Psoas muscle (tissue), 8 donors: ENCODE results near the gene TRUB1. TPM values are rescaled to one million over a fixed set of nuclear protein-coding genes. Genes with fewer than 3 reads are reported as not detected.

ENCODE experiments used
- ATAC-seq, 4 donors: fragments of 200-7000 bp; cut with Tn5 transposase; one replicate each; pipeline ENCODE4 v1.9.1; 2020; ENCODE audit warnings: moderate library complexity in 3 of 4, mild to moderate bottlenecking in 2 of 4
- DNase-seq, 2 donors: peaks; one replicate each; pipeline ENCODE4 v3.0.0-alpha.2; 2020
- H3K27ac ChIP-seq: fragments of 200-600 bp; one replicate; pipeline ENCODE4 v1.8.0; 2022
- H3K27me3 ChIP-seq, 3 donors: fragments of 200-600 bp in 1 of 3; one replicate each; pipeline versions ENCODE4 v1.6.1 to v1.8.0; 2013 to 2022; ENCODE audit warnings: low read length in 2 of 3, mild to moderate bottlenecking in 2 of 3, moderate library complexity in 1 of 3; ENCODE audit not compliant: insufficient read depth in 3 of 3
- H3K36me3 ChIP-seq, 2 donors: fragments of 200-600 bp in 1 of 2; one replicate each; pipeline versions ENCODE4 v1.6.1 to v1.8.0; 2013 to 2022; ENCODE audit warnings: low read depth in 1 of 2, mild to moderate bottlenecking in 1 of 2, moderate library complexity in 1 of 2; ENCODE audit not compliant: insufficient read depth in 1 of 2
- H3K4me1 ChIP-seq: fragments of 200-600 bp; one replicate; pipeline ENCODE4 v1.8.0; 2022
- H3K4me3 ChIP-seq: fragments of 200-600 bp; one replicate; pipeline ENCODE4 v1.8.0; 2022; ENCODE audit warnings: mild to moderate bottlenecking
- H3K9me3 ChIP-seq: fragments of 200-600 bp; one replicate; pipeline ENCODE4 v1.8.0; 2022
- WGBS, 3 donors: extraction: QIAGEN DNeasy Blood & Tissue Kit; methylation state at CpG; one replicate each; pipeline versions ENCODE4 v1.1.6 to v1.1.7; 2013; 5-methylcytosine and 5-hydroxymethylcytosine counted together
- intact Hi-C, 2 donors: fragments of 100-400 bp; cut with DNase I; formaldehyde crosslinking; loops; one replicate each; pipeline versions ENCODE4 v1.11.0 to v1.14.2; 2022
- polyA plus RNA-seq, 3 donors: library from polyadenylated mRNA; stranded (reverse); fragments of 200-250 nt; gene quantifications; one replicate each; pipeline ENCODE4 v1.2.3, GENCODE V29; 2013
- total RNA-seq, 4 donors: library from RNA; stranded (reverse); fragmentation: NEBNext Ultra II Directional in 2 of 4; extraction: Animal tissue kit (Norgen Biotek cat#: 25700) in 2 of 4; gene quantifications; one replicate each; pipeline versions ENCODE4 v1.2.1 to v1.2.4, GENCODE V29; 2021 to 2023
- TF ChIP-seq, protein P1 (sequence below): fragments of 200-600 bp; IDR thresholded peaks from one replicate; pipeline ENCODE4 v1.8.0; 2022; ENCODE audit warnings: antibody characterized with exemption
- donor health status: healthy with polysubstance abuse.
- donor health status: DM: no; HTN: no; CAD: no; lungs with moderate emphysema.
- donor health status: Bipolar disorder and iron deficiency.
- donor health status: healthy.
- donor health status: DM: yes; HTN: yes; CAD: no.
- donor health status: DM: no; HTN: no; CAD: no.
- donor health status: DM: no; HTN: no; CAD: no.
- donor health status: DM: yes; HTN: yes; CAD: no.

The TRUB1 gene
- total and polyA plus RNA-seq, 7 donors = 3.3 to 8.9 (median 8.4) TPM

DNA sequence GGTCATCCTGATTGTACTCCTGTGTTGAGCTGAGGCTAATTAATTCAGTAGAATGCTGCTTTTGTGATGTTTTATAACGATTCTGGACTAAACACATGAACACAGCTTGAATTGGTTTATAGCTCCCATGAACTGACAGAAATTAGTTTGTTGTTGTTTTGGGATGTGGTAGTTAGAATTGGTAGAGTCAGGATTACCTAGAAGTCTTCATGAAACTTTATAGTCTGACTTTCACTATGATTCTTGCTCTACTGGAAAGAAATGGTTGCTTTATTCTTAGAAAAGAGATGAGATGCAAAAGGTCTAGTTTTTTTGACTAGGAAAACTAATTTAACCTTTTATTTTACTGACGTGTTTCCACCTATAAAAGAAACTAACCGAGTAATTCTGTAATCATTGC, 23.4 kb upstream of the TRUB1 start:
- intact Hi-C loops = no loop called here
- DNase-seq (no peak), ATAC-seq (no peak)
- Histone ChIP-seq H3K27me3 (no peaks in the 10 kb centered on the region), H3K27ac (no peak overlapping the region), H3K9me3 (no peaks in the 10 kb centered on the region), H3K4me3 (no peak overlapping the region), H3K36me3 (no peaks in the 10 kb centered on the region), H3K4me1 (no peaks in the 10 kb centered on the region)
- TF ChIP-seq, protein P1, sequence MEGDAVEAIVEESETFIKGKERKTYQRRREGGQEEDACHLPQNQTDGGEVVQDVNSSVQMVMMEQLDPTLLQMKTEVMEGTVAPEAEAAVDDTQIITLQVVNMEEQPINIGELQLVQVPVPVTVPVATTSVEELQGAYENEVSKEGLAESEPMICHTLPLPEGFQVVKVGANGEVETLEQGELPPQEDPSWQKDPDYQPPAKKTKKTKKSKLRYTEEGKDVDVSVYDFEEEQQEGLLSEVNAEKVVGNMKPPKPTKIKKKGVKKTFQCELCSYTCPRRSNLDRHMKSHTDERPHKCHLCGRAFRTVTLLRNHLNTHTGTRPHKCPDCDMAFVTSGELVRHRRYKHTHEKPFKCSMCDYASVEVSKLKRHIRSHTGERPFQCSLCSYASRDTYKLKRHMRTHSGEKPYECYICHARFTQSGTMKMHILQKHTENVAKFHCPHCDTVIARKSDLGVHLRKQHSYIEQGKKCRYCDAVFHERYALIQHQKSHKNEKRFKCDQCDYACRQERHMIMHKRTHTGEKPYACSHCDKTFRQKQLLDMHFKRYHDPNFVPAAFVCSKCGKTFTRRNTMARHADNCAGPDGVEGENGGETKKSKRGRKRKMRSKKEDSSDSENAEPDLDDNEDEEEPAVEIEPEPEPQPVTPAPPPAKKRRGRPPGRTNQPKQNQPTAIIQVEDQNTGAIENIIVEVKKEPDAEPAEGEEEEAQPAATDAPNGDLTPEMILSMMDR = no peak
- WGBS, 3 donors = 77 to 79% (median 77%) methylated on average over 3 of the region's 3 CpGs

DNA sequence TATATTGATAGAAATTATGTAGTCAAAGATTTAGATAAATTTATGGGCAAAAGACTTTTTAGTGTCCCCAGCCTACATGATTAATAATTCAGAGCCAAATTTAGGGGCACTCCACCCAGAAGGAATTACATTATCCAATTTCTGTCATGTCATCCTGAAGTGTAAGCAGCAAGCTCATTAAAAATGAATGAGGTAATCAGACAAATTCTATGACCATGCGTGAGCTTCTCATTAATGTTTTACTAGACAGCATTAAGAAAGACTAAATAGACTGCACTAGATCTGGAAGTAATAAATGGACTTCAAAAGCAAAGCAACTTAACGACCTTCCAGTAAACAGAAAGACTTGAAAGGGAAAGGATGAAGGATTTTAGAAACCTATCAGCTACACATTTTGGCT, 22.7 kb upstream of the TRUB1 start:
- Histone ChIP-seq H3K4me1 (no peaks in the 10 kb centered on the region), H3K4me3 (no peak overlapping the region), H3K9me3 (no peaks in the 10 kb centered on the region), H3K27ac (no peak overlapping the region), H3K36me3 (no peaks in the 10 kb centered on the region), H3K27me3 (no peaks in the 10 kb centered on the region)
- intact Hi-C loops = no loop called here
- WGBS, 3 donors = 47 to 60% (median 57%) methylated on average over 2 of the region's 2 CpGs
- ATAC-seq (no peak), DNase-seq (no peak)
- TF ChIP-seq, protein P1 = no peak

GRCh38 chr10:114916653-114917052, 21.3 kb upstream of the TRUB1 start:
- TF ChIP-seq, protein P1 = no peak
- WGBS, 3 donors = 93 to 96% (median 95%) methylated on average over 10 of the region's 10 CpGs
- Histone ChIP-seq H3K4me1 (no peaks in the 10 kb centered on the region), H3K36me3 (no peaks in the 10 kb centered on the region), H3K4me3 (no peak overlapping the region), H3K27me3 (no peaks in the 10 kb centered on the region), H3K9me3 (no peaks in the 10 kb centered on the region), H3K27ac (no peak overlapping the region)
- ATAC-seq = no peak
- intact Hi-C loops = no loop called here
- DNase-seq = no peak

- ATAC-seq (no peak), DNase-seq (no peak)
- Histone ChIP-seq H3K4me1 (no peaks in the 10 kb centered on the region), H3K4me3 (no peak overlapping the region), H3K27me3 (no peaks in the 10 kb centered on the region), H3K36me3 (no peaks in the 10 kb centered on the region), H3K27ac (no peak overlapping the region), H3K9me3 (no peaks in the 10 kb centered on the region)
- TF ChIP-seq, protein P1 = no peak
- intact Hi-C loops = no loop called here
- WGBS, 3 donors = 88 to 91% (median 90%) methylated on average over 1 of the region's 1 CpG
Measured at GRCh38 chr10:114917459-114917858, 20.5 kb upstream of the TRUB1 start.

DNA sequence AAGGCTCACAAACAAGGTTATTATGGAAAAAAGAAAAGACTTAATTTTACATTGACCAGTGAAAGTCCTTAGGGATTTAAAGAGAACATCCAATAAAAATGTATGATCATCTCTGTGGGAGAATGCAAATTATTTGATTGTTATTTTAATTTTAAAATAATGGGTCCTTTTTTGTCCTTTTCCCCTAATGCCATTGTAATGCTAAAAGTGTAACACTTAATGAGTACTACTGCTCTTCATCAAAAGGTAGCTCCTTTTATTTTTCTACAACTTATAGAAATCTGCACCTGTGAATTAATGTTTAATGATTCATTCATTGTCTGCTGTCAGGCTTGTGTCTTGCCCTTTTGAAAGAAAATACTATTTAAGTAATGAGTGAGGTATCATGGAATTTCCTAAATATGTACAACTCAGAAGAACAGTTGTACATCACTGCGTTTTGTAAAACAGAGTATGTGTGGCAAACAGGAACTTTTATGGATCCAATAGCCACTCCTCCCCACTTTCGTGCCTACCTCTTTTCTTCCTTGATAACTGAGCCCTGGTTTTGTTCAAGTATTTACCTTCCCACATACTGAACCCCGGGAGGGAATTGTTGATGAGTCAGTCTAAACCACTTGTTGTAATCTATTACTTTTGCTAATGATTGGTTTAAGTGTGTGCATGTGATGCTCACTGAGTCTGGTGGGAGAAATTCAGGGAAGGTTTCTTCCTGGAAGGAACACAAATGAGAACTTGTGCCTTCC, 19.9 kb upstream of the TRUB1 start:
- intact Hi-C loops = no loop called here
- 48 to 64% (median 61%) methylated on average over 3 of the region's 3 CpGs for WGBS, 3 donors
- Histone ChIP-seq H3K4me1 (no peaks in the 10 kb centered on the region), H3K36me3 (no peaks in the 10 kb centered on the region), H3K27ac (no peak overlapping the region), H3K27me3 (no peaks in the 10 kb centered on the region), H3K9me3 (no peaks in the 10 kb centered on the region), H3K4me3 (no peak overlapping the region)
- DNase-seq = no peak
- ATAC-seq = no peak
- TF ChIP-seq, protein P1 = no peak
